HFF-Myc (cell line): ENCODE data around the gene PARP15.

Experiments used
- DNase-seq: peaks from one replicate; pipeline ENCODE4 v3.0.0-alpha.2; 2011; ENCODE audit warnings: low read depth; ENCODE audit errors: extremely low read depth
- H3K4me3 ChIP-seq: replicated peaks from 2 replicates; pipeline ENCODE4 v1.5.1; 2011; ENCODE audit warnings: low read depth, mild to moderate bottlenecking, control low read depth, low read length
- TF ChIP-seq, protein P1 (sequence below): IDR thresholded peaks from 2 replicates; pipeline ENCODE4 v1.5.1; 2012; ENCODE audit warnings: mild to moderate bottlenecking, low read depth, low read length, control low read depth; ENCODE audit errors: missing control alignments

Gene PARP15

GRCh38 chr3:122586098-122586497, 8.6 kb downstream of the PARP15 start:
- TF ChIP-seq, protein P1, sequence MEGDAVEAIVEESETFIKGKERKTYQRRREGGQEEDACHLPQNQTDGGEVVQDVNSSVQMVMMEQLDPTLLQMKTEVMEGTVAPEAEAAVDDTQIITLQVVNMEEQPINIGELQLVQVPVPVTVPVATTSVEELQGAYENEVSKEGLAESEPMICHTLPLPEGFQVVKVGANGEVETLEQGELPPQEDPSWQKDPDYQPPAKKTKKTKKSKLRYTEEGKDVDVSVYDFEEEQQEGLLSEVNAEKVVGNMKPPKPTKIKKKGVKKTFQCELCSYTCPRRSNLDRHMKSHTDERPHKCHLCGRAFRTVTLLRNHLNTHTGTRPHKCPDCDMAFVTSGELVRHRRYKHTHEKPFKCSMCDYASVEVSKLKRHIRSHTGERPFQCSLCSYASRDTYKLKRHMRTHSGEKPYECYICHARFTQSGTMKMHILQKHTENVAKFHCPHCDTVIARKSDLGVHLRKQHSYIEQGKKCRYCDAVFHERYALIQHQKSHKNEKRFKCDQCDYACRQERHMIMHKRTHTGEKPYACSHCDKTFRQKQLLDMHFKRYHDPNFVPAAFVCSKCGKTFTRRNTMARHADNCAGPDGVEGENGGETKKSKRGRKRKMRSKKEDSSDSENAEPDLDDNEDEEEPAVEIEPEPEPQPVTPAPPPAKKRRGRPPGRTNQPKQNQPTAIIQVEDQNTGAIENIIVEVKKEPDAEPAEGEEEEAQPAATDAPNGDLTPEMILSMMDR: no peak
- no peak overlapping the region for H3K4me3 ChIP-seq
- DNase-seq: no peak

- no peak for DNase-seq
- TF ChIP-seq, protein P1: no peak
- H3K4me3 ChIP-seq: no peak overlapping the region
Observed at GRCh38 chr3:122586773-122587485, 9.5 kb downstream of the PARP15 start.

GRCh38 chr3:122587572-122587971, 10.1 kb downstream of the PARP15 start:
- no peak overlapping the region for H3K4me3 ChIP-seq
- no peak for DNase-seq
- TF ChIP-seq, protein P1: no peak

- DNase-seq: no peak
- TF ChIP-seq, protein P1: no peak
- no peak overlapping the region for H3K4me3 ChIP-seq
Observed at GRCh38 chr3:122589297-122589696, 11.8 kb downstream of the PARP15 start.

GRCh38 chr3:122590610-122591009, 13.2 kb downstream of the PARP15 start:
- DNase-seq: no peak
- no peak overlapping the region for H3K4me3 ChIP-seq
- TF ChIP-seq, protein P1: no peak

DNA sequence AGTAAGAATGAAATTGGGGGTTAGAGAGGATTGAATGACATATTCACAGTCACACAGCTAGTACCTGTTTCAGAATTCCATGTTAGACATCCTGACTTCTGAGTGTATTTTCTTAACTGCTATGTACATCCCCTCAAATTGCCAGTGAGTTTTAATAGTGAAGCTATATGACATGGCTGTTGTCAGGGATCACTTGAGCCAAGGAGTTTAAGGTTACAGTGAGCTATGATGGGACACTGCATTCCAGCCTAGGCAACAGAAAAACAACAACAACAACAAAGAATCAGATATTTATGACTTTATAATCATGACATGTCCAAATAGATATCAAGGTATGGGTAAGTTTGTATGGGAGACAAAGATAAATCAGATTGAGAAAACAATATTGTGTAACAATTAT, 16.6 kb downstream of the PARP15 start:
- TF ChIP-seq, protein P1: no peak
- H3K4me3 ChIP-seq: no peak overlapping the region

DNA sequence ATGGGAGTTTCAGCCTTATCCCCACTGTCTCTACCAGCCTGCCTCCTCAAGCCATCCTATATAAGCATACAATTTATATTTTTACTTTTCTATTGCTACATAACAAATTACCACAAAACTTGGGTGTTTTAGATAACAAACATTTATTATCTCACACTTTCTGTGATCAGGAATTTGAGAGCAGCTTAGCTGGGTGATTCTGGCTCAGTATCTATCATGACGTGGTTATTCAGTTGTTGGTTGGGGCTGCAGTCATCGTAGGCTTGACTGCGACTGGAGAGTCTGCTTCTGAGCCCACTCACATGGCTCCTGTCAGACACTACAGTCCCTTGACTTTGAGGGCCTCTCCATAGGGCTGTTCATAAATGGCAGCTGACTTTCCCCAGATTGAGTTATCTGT, 20.7 kb downstream of the PARP15 start:
- TF ChIP-seq, protein P1: no peak
- no peak for DNase-seq
- H3K4me3 ChIP-seq: no peak overlapping the region

More for the DNA sequence above, 16.6 kb downstream of the PARP15 start:
- DNase-seq: no peak
